ENCODE measurements around the gene SLC35F2.

DNA sequence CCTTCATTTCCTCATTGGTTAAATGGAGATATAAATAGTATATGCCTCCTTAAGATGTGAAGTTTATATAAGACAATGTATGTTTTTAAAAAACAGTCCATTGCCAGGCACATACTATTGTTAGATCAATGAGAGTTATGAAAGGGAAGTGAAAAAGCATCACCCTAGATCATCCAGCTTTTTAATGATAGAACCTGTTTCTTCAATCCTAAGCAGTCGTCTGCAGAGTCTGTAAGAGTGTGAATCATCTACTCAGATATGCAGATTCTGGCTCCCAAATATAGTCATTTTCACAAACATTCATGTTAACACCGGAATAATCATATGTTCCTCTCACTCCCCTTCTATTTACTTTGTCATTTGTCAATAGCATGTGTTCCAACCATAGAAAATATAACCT is 81.5 kb downstream of the SLC35F2 start:
- TF ChIP-seq, protein P1, sequence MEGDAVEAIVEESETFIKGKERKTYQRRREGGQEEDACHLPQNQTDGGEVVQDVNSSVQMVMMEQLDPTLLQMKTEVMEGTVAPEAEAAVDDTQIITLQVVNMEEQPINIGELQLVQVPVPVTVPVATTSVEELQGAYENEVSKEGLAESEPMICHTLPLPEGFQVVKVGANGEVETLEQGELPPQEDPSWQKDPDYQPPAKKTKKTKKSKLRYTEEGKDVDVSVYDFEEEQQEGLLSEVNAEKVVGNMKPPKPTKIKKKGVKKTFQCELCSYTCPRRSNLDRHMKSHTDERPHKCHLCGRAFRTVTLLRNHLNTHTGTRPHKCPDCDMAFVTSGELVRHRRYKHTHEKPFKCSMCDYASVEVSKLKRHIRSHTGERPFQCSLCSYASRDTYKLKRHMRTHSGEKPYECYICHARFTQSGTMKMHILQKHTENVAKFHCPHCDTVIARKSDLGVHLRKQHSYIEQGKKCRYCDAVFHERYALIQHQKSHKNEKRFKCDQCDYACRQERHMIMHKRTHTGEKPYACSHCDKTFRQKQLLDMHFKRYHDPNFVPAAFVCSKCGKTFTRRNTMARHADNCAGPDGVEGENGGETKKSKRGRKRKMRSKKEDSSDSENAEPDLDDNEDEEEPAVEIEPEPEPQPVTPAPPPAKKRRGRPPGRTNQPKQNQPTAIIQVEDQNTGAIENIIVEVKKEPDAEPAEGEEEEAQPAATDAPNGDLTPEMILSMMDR (IDR thresholded peaks at IDR 0.05), result no peak
- TF ChIP-seq EP300 (IDR thresholded peaks at IDR 0.05) (no peak), POLR2AphosphoS5 (IDR thresholded peaks at IDR 0.05) (no peak)

Measured in gastroesophageal sphincter (tissue), 3 donors.